K562 (cell line): ENCODE data around the gene AMELX. TPM values are rescaled to one million over a fixed set of nuclear protein-coding genes. Genes with fewer than 3 reads are reported as not detected.

ENCODE experiments used
- ATAC-seq: fragments of 200-7000 bp; cut with Tn5 transposase; 3 replicates; pipeline ENCODE4 v1.9.1; 2020; ENCODE audit warnings: moderate library complexity
- BruUV-seq: library from RNA; stranded (reverse); fragments of 400-500 nt; replicated peaks from 2 replicates; lab custom pipeline; 2021; lab: Mats Ljungman, UMichigan
- CTCF ChIA-PET: fragments of 300-600 bp; formaldehyde crosslinking; extraction: SDS; loops from one replicate; lab custom pipeline; 2021; ENCODE audit warnings: low intra/inter-chr PET ratio; lab: Yijun Ruan, JAX
- POLR2A ChIA-PET: fragments of 300-600, 350-650 bp; sonication (Branson Sonifier 250); formaldehyde crosslinking; extraction: SDS; loops from one replicate; lab custom pipeline; 2021; ENCODE audit warnings: antibody characterized with exemption, inconsistent platforms; lab: Yijun Ruan, JAX
- DNase-seq, 4 experiments: peaks; one replicate each; pipeline versions ENCODE4 v3.0.0 to v3.0.0-alpha.2; 2011 to 2018; ENCODE audit warnings: low spot score in 3 of 4, mixed read lengths in 3 of 4; ENCODE audit errors: extremely low read depth in 1 of 4
- FAIRE-seq: peaks from 2 replicates; lab custom pipeline; 2011; peaks lifted over from hg19 to GRCh38; lab: Jason Lieb, UNC
- H2AFZ ChIP-seq: 2 replicates; pipeline ENCODE4 v1.6.0; 2011; ENCODE audit warnings: low read depth, low read length, control low read depth, inconsistent platforms
- H3K27ac ChIP-seq: fragments of 200-600 bp; 3 replicates; pipeline ENCODE4 v1.8.0; 2011; ENCODE audit warnings: low read depth, mild to moderate bottlenecking, control low read depth, inconsistent platforms, low read length, moderate library complexity, mixed read lengths; ENCODE audit errors: extremely low read depth
- H3K27me3 ChIP-seq, 2 experiments: fragments of 300-600 bp in 1 of 2; 2 replicates in 1 of 2; 3 replicates in 1 of 2; pipeline versions ENCODE4 v1.6.0 to v1.8.0; 2011; ENCODE audit warnings: inconsistent platforms in 2 of 2, low read length in 2 of 2, mild to moderate bottlenecking in 1 of 2, mixed read lengths in 1 of 2, moderate library complexity in 1 of 2; ENCODE audit not compliant: control insufficient read depth in 2 of 2, insufficient read depth in 2 of 2
- H3K36me3 ChIP-seq: fragments of 300-600 bp; 3 replicates; pipeline ENCODE4 v1.8.0; 2011; ENCODE audit warnings: mild to moderate bottlenecking, low read length, inconsistent platforms; ENCODE audit not compliant: control insufficient read depth, insufficient read depth
- H3K4me1 ChIP-seq, 2 experiments: fragments of 200-600 bp in 1 of 2; replicated peaks in 1 of 2; 2 replicates in 1 of 2; 3 replicates in 1 of 2; pipeline versions ENCODE4 v1.5.1 to v1.8.0; 2011; ENCODE audit warnings: inconsistent platforms in 2 of 2, low read length in 2 of 2, mild to moderate bottlenecking in 1 of 2, mixed read lengths in 1 of 2, moderate library complexity in 1 of 2; ENCODE audit not compliant: control insufficient read depth in 2 of 2, insufficient read depth in 2 of 2
- H3K4me2 ChIP-seq: 2 replicates; pipeline ENCODE4 v1.6.1; 2011; ENCODE audit warnings: low read length, control low read depth, inconsistent platforms, mixed read lengths; ENCODE audit not compliant: insufficient read depth
- H3K4me3 ChIP-seq: fragments of 200-600 bp; sonication (generic), shearing (Covaris generic); 2 replicates; pipeline ENCODE4 v1.5.1; 2016; ENCODE audit warnings: control low read depth, inconsistent platforms
- H3K79me2 ChIP-seq: fragments of 200-600 bp; 3 replicates; pipeline ENCODE4 v1.8.0; 2011; ENCODE audit warnings: low read length, inconsistent platforms; ENCODE audit not compliant: control insufficient read depth, insufficient read depth
- H3K9ac ChIP-seq, 2 experiments: 2 replicates each; pipeline versions ENCODE4 v1.6.0 to v1.6.1; 2011; ENCODE audit warnings: low read depth in 2 of 2, low read length in 2 of 2, control low read depth in 1 of 2, inconsistent platforms in 1 of 2, mild to moderate bottlenecking in 1 of 2, mixed read lengths in 1 of 2; ENCODE audit not compliant: insufficient read depth in 1 of 2
- H3K9me1 ChIP-seq: one replicate; pipeline ENCODE4 v1.6.0; 2011; ENCODE audit warnings: inconsistent platforms, mild to moderate bottlenecking, low read length, moderate library complexity; ENCODE audit not compliant: control insufficient read depth, insufficient read depth
- H3K9me3 ChIP-seq: replicated peaks from 2 replicates; pipeline ENCODE4 v1.5.1; 2011; ENCODE audit warnings: low read depth, low read length, inconsistent platforms; ENCODE audit not compliant: control insufficient read depth, insufficient read depth
- H4K20me1 ChIP-seq: replicated peaks from 2 replicates; pipeline ENCODE4 v1.6.1; 2011; ENCODE audit warnings: low read length, inconsistent platforms, mixed read lengths; ENCODE audit not compliant: control insufficient read depth, insufficient read depth
- BCLAF1 ChIP-seq, 2 experiments: fragments of 450-650 bp in 1 of 2; IDR thresholded peaks; 2 replicates each; pipeline ENCODE4 v1.6.1; 2011 to 2017; ENCODE audit warnings: low read depth in 2 of 2, antibody characterized with exemption in 1 of 2, borderline replicate concordance in 1 of 2, low read length in 1 of 2, mild to moderate bottlenecking in 1 of 2, mixed read lengths in 1 of 2; ENCODE audit not compliant: control insufficient read depth in 1 of 2
- WGBS: fragments of 100-300 bp; shearing (Covaris generic); methylation state at CpG from one replicate; pipeline ENCODE4 v1.1.6; 2016; ENCODE audit warnings: low coverage, mixed read lengths; ENCODE audit not compliant: insufficient coverage; ENCODE audit errors: missing lambda C conversion rate; 5-methylcytosine and 5-hydroxymethylcytosine counted together
- in situ Hi-C: fragments of 300-500 bp; cut with MboI; formaldehyde crosslinking; loops from 4 replicates; pipeline ENCODE4 v1.15.0; 2018; ENCODE audit warnings: inconsistent platforms, mixed read lengths
- intact Hi-C: fragments of 100-400 bp; cut with micrococcal nuclease; formaldehyde crosslinking; loops from 2 replicates; pipeline ENCODE4 v1.14.2; 2022
- polyA plus RNA-seq, 8 experiments: library from polyadenylated mRNA; depleted of rRNA in 4 of 8; stranded (reverse) in 5 of 8; unstranded in 3 of 8; fragments of >200 nt; fragmentation: Nextera tagmentation in 2 of 8; fragmentation: Illumina TruSeq in 1 of 8; extraction: Ambion mirVana in 2 of 8; extraction: Trizol in 1 of 8; gene quantifications; 2 replicates each; pipeline versions ENCODE4 v1.2.1 to v1.2.3, GENCODE V29; 2011 to 2014; ENCODE audit warnings: inconsistent platforms in 1 of 8, missing spikeins in 1 of 8
- total RNA-seq, 7 experiments: library from RNA; depleted of rRNA in 6 of 7; stranded (reverse); fragments of >200 nt in 6 of 7; fragmentation: Illumina TruSeq in 2 of 7; extraction: Trizol in 2 of 7; gene quantifications; 2 replicates each; pipeline versions ENCODE4 v1.2.1 to v1.2.3, GENCODE V29; 2011 to 2021; ENCODE audit warnings: low replicate concordance in 1 of 7
- TF ChIP-seq, protein P1 (sequence below), 2 experiments: fragments of 450-650 bp in 1 of 2; sonication (generic) in 1 of 2; formaldehyde crosslinking in 1 of 2; IDR thresholded peaks; 2 replicates each; pipeline versions ENCODE4 v1.7.1 to v1.9.0; 2016 to 2022; ENCODE audit warnings: inconsistent platforms in 1 of 2, mild to moderate bottlenecking in 1 of 2, missing genetic modification reagents in 1 of 2

Gene AMELX
- total and polyA plus RNA-seq, 9 of the 15 experiments (the other 6 are each of a cell fraction or from before 2014, with no cell fraction given), result 0.22 TPM; not detected in 8

GRCh38 chrX:11257290-11257689 lies 35.9 kb upstream of the AMELX start:
- BruUV-seq, result no TSS peak
- in situ Hi-C loops, result no loop called here
- no peak for ATAC-seq
- H3K9ac ChIP-seq, result no peak overlapping the region
- peaks cover 17% of the 10 kb centered on the region for H3K36me3 ChIP-seq
- H4K20me1 ChIP-seq, result no peaks in the 10 kb centered on the region
- no peak overlapping the region for H2AFZ ChIP-seq
- H3K27me3 ChIP-seq, result no peaks in the 10 kb centered on the region
- peaks cover 3 to 45% of the 10 kb centered on the region in 2 experiments; a peak in 3 of 5 replicates for H3K4me1 ChIP-seq
- WGBS, result 95% methylated on average over 2 of the region's 2 CpGs
- H3K79me2 ChIP-seq, result peaks cover 75% of the 10 kb centered on the region
- no peaks in the 10 kb centered on the region for H3K9me1 ChIP-seq
- H3K4me2 ChIP-seq, result no peak overlapping the region
- no peaks in the 10 kb centered on the region for H3K9me3 ChIP-seq
- CTCF ChIA-PET, result no interaction called here
- H3K4me3 ChIP-seq, result no peak overlapping the region
- DNase-seq, result no peak
- H3K27ac ChIP-seq, result no peak overlapping the region
- no peak for TF ChIP-seq BCLAF1 (IDR thresholded peaks at IDR 0.05; ENCODE audit: borderline replicate concordance in 1 of 2, control insufficient read depth in 1 of 2, low read depth in 2 of 2, low read length in 1 of 2)
- TF ChIP-seq, protein P1, sequence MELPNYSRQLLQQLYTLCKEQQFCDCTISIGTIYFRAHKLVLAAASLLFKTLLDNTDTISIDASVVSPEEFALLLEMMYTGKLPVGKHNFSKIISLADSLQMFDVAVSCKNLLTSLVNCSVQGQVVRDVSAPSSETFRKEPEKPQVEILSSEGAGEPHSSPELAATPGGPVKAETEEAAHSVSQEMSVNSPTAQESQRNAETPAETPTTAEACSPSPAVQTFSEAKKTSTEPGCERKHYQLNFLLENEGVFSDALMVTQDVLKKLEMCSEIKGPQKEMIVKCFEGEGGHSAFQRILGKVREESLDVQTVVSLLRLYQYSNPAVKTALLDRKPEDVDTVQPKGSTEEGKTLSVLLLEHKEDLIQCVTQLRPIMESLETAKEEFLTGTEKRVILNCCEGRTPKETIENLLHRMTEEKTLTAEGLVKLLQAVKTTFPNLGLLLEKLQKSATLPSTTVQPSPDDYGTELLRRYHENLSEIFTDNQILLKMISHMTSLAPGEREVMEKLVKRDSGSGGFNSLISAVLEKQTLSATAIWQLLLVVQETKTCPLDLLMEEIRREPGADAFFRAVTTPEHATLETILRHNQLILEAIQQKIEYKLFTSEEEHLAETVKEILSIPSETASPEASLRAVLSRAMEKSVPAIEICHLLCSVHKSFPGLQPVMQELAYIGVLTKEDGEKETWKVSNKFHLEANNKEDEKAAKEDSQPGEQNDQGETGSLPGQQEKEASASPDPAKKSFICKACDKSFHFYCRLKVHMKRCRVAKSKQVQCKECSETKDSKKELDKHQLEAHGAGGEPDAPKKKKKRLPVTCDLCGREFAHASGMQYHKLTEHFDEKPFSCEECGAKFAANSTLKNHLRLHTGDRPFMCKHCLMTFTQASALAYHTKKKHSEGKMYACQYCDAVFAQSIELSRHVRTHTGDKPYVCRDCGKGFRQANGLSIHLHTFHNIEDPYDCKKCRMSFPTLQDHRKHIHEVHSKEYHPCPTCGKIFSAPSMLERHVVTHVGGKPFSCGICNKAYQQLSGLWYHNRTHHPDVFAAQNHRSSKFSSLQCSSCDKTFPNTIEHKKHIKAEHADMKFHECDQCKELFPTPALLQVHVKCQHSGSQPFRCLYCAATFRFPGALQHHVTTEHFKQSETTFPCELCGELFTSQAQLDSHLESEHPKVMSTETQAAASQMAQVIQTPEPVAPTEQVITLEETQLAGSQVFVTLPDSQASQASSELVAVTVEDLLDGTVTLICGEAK (IDR thresholded peaks at IDR 0.05), result peak; percentile 92
- TF ChIP-seq, protein P1 (CRISPR knock-in tag; IDR thresholded peaks at IDR 0.05), result peak; percentile 72
- TF ChIP-seq, all 486 proteins: peak for 1
- FAIRE-seq, result no peak
- intact Hi-C loops, result no loop called here
- POLR2A ChIA-PET, result interaction anchor here (0.5 to 0.7 kb wide), 2 partner anchors 75 to 100 kb away, joined by 3 read pairs; no protein-coding TSS in a partner anchor
